Endothelial cell of umbilical vein (primary cell): ENCODE results near the gene PPP1R9B. TPM values are rescaled to one million over a fixed set of nuclear protein-coding genes. Genes with fewer than 3 reads are reported as not detected.

ENCODE experiments used
- BruUV-seq: library from RNA; stranded (reverse); fragments of 400-500 nt; replicated peaks from 2 replicates; lab custom pipeline; 2021; lab: Mats Ljungman, UMichigan
- CTCF ChIA-PET: fragments of 300-600, 350-600 bp; sonication (Branson Sonifier 250); formaldehyde crosslinking; loops from one replicate; lab custom pipeline; 2021; ENCODE audit warnings: antibody characterized with exemption, inconsistent platforms; lab: Charles Lee
- POLR2A ChIA-PET: fragments of 300-600, 350-600 bp; sonication (Branson Sonifier 250); formaldehyde crosslinking; loops from one replicate; lab custom pipeline; 2021; ENCODE audit warnings: antibody characterized with exemption, inconsistent platforms; lab: Charles Lee
- DNase-seq: peaks from one replicate; pipeline ENCODE4 v3.0.0-alpha.2; 2011; ENCODE audit warnings: low read depth, low spot score
- FAIRE-seq: peaks from 2 replicates; lab custom pipeline; 2011; peaks lifted over from hg19 to GRCh38; lab: Jason Lieb, UNC
- H2AFZ ChIP-seq: 2 replicates; pipeline ENCODE4 v1.6.0; 2012; ENCODE audit warnings: low read depth, low read length, control low read depth, inconsistent platforms
- H3K27ac ChIP-seq: 2 replicates; pipeline ENCODE4 v1.5.1; 2011; ENCODE audit warnings: low read depth, mild to moderate bottlenecking, control low read depth, low read length, moderate library complexity; ENCODE audit not compliant: insufficient read depth
- H3K27me3 ChIP-seq, 2 experiments: 2 replicates each; pipeline versions ENCODE4 v1.6.0 to v1.6.1; 2011; ENCODE audit warnings: low read length in 2 of 2, mixed read lengths in 1 of 2; ENCODE audit not compliant: control insufficient read depth in 2 of 2, insufficient read depth in 2 of 2
- H3K36me3 ChIP-seq, 2 experiments: 2 replicates in 1 of 2; 3 replicates in 1 of 2; pipeline ENCODE4 v1.5.1; 2011; ENCODE audit warnings: low read length in 2 of 2, mild to moderate bottlenecking in 1 of 2, moderate library complexity in 1 of 2; ENCODE audit not compliant: control insufficient read depth in 2 of 2, insufficient read depth in 2 of 2; ENCODE audit errors: extremely low read depth in 1 of 2
- H3K4me1 ChIP-seq: 3 replicates; pipeline ENCODE4 v1.5.1; 2011; ENCODE audit warnings: mild to moderate bottlenecking, low read length; ENCODE audit not compliant: control insufficient read depth, insufficient read depth; ENCODE audit errors: extremely low read depth
- H3K4me2 ChIP-seq: 2 replicates; pipeline ENCODE4 v1.6.1; 2011; ENCODE audit warnings: low read length, control low read depth, mixed read lengths; ENCODE audit not compliant: insufficient read depth
- H3K4me3 ChIP-seq, 3 experiments: fragments of 200-600 bp in 1 of 3; sonication (generic), shearing (Covaris generic) in 1 of 3; replicated peaks in 1 of 3; 2 replicates each; pipeline ENCODE4 v1.5.1; 2011 to 2016; ENCODE audit warnings: control low read depth in 3 of 3, low read length in 3 of 3, mild to moderate bottlenecking in 2 of 3, inconsistent platforms in 1 of 3, low read depth in 1 of 3, moderate library complexity in 1 of 3; ENCODE audit not compliant: insufficient read depth in 1 of 3
- H3K79me2 ChIP-seq: 2 replicates; pipeline ENCODE4 v1.6.0; 2012; ENCODE audit warnings: low read length, inconsistent platforms; ENCODE audit not compliant: control insufficient read depth, insufficient read depth
- H3K9ac ChIP-seq: replicated peaks from 2 replicates; pipeline ENCODE3; 2011; ENCODE audit warnings: low read length, control low read depth; ENCODE audit not compliant: insufficient read depth; ENCODE audit errors: extremely low read depth
- H3K9me1 ChIP-seq: replicated peaks from 3 replicates; pipeline ENCODE4 v1.6.0; 2011; ENCODE audit warnings: mild to moderate bottlenecking, low read length; ENCODE audit not compliant: control insufficient read depth, insufficient read depth; ENCODE audit errors: extremely low read depth
- H3K9me3 ChIP-seq: replicated peaks from 2 replicates; pipeline ENCODE4 v1.5.1; 2012; ENCODE audit warnings: low read length, inconsistent platforms; ENCODE audit not compliant: control insufficient read depth, insufficient read depth
- H4K20me1 ChIP-seq: replicated peaks from 2 replicates; pipeline ENCODE3; 2011; ENCODE audit warnings: mild to moderate bottlenecking, low read length; ENCODE audit not compliant: control insufficient read depth, insufficient read depth; ENCODE audit errors: extremely low read depth
- EZH2 ChIP-seq: IDR thresholded peaks from 2 replicates; pipeline ENCODE4 v1.6.1; 2012; ENCODE audit warnings: borderline replicate concordance, low read depth, mild to moderate bottlenecking, moderate library complexity, low read length, inconsistent platforms; ENCODE audit not compliant: severe bottlenecking
- FOS ChIP-seq: IDR thresholded peaks from 2 replicates; pipeline ENCODE4 v1.6.1; 2011; ENCODE audit warnings: mild to moderate bottlenecking, low read length, moderate library complexity, borderline replicate concordance; ENCODE audit not compliant: insufficient read depth
- GATA2 ChIP-seq: IDR thresholded peaks from 2 replicates; pipeline ENCODE4 v1.7.0; 2011; ENCODE audit warnings: low read depth, mild to moderate bottlenecking, moderate library complexity, mixed read lengths, low read length; ENCODE audit not compliant: insufficient read length, insufficient read depth
- JUN ChIP-seq: IDR thresholded peaks from 2 replicates; pipeline ENCODE4 v1.6.1; 2011; ENCODE audit warnings: borderline replicate concordance, low read depth; ENCODE audit not compliant: insufficient read length, insufficient read depth
- MYC ChIP-seq: IDR thresholded peaks from one replicate; pipeline ENCODE4 v1.6.1; 2011; ENCODE audit warnings: mild to moderate bottlenecking, low read depth, low read length
- POLR2A ChIP-seq: IDR thresholded peaks from 2 replicates; pipeline ENCODE4 v1.6.1; 2012; ENCODE audit warnings: low read depth, mild to moderate bottlenecking, control low read depth, low read length
- POLR2AphosphoS5 ChIP-seq: IDR thresholded peaks from 2 replicates; pipeline ENCODE4 v1.6.1; 2012; ENCODE audit warnings: low read depth, mild to moderate bottlenecking, control low read depth, low read length, moderate library complexity; ENCODE audit not compliant: insufficient read depth
- dilution Hi-C: fragments of 300-500 bp; cut with MboI; formaldehyde crosslinking; loops from one replicate; pipeline ENCODE4 v1.15.0; 2019; ENCODE audit warnings: low sequenced_read_pairs; ENCODE audit not compliant: extremely low pct_ligation_motif_present
- intact Hi-C: fragments of 100-400 bp; cut with micrococcal nuclease; formaldehyde crosslinking; loops from one replicate; pipeline ENCODE4 v1.10.0; 2022
- polyA plus RNA-seq, 4 experiments: library from polyadenylated mRNA; depleted of rRNA in 3 of 4; stranded (reverse) in 3 of 4; unstranded in 1 of 4; fragments of >200 nt; gene quantifications; 2 replicates each; pipeline versions ENCODE4 v1.2.1 to v1.2.3, GENCODE V29; 2011 to 2012; ENCODE audit warnings: missing spikeins in 1 of 4
- total RNA-seq: library from RNA; stranded (reverse); gene quantifications from 2 replicates; pipeline ENCODE4 v1.2.3, GENCODE V29; 2021
- TF ChIP-seq, protein P1 (sequence below): IDR thresholded peaks from 2 replicates; pipeline ENCODE4 v1.6.1; 2011; ENCODE audit not compliant: insufficient read depth, insufficient read length
- TF ChIP-seq, protein P2 (sequence below), 2 donors: IDR thresholded peaks; 1 replicate in 1 of 2; 2 replicates in 1 of 2; pipeline ENCODE4 v1.5.1; 2011; ENCODE audit warnings: low read length in 2 of 2, mild to moderate bottlenecking in 2 of 2, moderate library complexity in 2 of 2, control low read depth in 1 of 2, inconsistent platforms in 1 of 2, low read depth in 1 of 2; ENCODE audit not compliant: insufficient read depth in 1 of 2; ENCODE audit errors: extremely low read depth in 1 of 2

Gene PPP1R9B
- total and polyA plus RNA-seq, 2 donors (not counting 3 experiments of a cell fraction or from before 2014, with no cell fraction given), result 20.1 to 60.2 TPM

DNA sequence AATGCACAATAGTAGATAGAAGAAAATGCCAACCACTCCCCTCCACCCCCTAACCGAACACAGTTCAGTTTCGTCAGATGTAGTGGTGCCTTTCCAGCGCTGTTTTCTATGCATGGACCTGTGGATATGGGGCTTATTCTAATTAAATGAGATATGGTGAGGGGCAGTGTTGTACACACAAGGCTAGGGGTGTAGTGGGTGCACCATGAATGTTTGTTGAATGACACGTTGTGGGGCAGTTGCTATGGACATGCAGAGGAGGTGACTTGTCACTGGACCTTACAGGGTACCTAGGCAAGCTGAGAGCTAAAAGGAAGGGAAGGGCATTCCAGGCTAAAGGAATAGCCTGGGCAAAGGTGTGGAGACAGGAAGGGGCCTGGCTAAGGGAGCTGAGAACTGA is 51.9 kb downstream of the PPP1R9B start:
- no peak overlapping the region for H3K27ac ChIP-seq
- intact Hi-C loops, result no loop called here
- no peak overlapping the region for H2AFZ ChIP-seq
- dilution Hi-C loops, result no loop called here
- H3K9me1 ChIP-seq, result no peaks in the 10 kb centered on the region
- H3K9ac ChIP-seq, result no peak overlapping the region
- no peak overlapping the region for H3K4me3 ChIP-seq
- no peak overlapping the region for H3K4me2 ChIP-seq
- DNase-seq, result no peak
- H3K9me3 ChIP-seq, result no peaks in the 10 kb centered on the region
- BruUV-seq, result no TSS peak
- TF ChIP-seq MYC, result no peak
- TF ChIP-seq, protein P1, sequence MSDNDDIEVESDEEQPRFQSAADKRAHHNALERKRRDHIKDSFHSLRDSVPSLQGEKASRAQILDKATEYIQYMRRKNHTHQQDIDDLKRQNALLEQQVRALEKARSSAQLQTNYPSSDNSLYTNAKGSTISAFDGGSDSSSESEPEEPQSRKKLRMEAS, result no peak
- no peaks in the 10 kb centered on the region for H3K27me3 ChIP-seq
- ChIA-PET CTCF (interaction anchor here (1.3 to 2.1 kb wide), 3 partner anchors 11 to 71 kb away, joined by 3 to 5 read pairs (median 4); no protein-coding TSS in a partner anchor), POLR2A (no interaction called here)
- H3K4me1 ChIP-seq, result peaks cover 10% of the 10 kb centered on the region
- no peak for FAIRE-seq
- H3K79me2 ChIP-seq, result no peaks in the 10 kb centered on the region
- peaks cover 0 to 5% of the 10 kb centered on the region in 2 experiments for H3K36me3 ChIP-seq
- H4K20me1 ChIP-seq, result no peaks in the 10 kb centered on the region

DNA sequence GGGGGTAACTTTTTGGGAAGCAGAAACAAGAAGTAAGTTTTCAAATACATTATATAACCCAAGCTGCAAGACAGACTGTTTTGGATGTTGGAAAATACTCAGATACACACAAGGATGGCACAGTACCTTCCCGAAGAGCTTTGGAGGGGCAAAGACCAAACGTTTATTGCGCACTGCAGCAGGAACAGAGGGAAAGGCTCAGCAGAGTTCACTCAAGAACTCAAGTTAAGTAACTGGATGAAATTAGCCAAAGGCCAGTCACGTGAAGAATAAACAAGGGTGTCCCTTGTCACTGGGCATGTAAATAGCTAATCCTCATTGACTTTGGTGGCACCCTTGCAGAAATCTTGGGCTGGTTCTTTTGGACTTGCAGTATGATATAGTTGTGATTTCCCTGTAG is 52.6 kb downstream of the PPP1R9B start:
- POLR2A ChIA-PET, result no interaction called here
- H3K9ac ChIP-seq, result no peak overlapping the region
- H3K4me1 ChIP-seq, result peaks cover 10% of the 10 kb centered on the region
- no peaks in the 10 kb centered on the region for H4K20me1 ChIP-seq
- H3K36me3 ChIP-seq, result peaks cover 0 to 5% of the 10 kb centered on the region in 2 experiments
- H3K27ac ChIP-seq, result no peak overlapping the region
- H3K79me2 ChIP-seq, result no peaks in the 10 kb centered on the region
- TF ChIP-seq, protein P2, sequence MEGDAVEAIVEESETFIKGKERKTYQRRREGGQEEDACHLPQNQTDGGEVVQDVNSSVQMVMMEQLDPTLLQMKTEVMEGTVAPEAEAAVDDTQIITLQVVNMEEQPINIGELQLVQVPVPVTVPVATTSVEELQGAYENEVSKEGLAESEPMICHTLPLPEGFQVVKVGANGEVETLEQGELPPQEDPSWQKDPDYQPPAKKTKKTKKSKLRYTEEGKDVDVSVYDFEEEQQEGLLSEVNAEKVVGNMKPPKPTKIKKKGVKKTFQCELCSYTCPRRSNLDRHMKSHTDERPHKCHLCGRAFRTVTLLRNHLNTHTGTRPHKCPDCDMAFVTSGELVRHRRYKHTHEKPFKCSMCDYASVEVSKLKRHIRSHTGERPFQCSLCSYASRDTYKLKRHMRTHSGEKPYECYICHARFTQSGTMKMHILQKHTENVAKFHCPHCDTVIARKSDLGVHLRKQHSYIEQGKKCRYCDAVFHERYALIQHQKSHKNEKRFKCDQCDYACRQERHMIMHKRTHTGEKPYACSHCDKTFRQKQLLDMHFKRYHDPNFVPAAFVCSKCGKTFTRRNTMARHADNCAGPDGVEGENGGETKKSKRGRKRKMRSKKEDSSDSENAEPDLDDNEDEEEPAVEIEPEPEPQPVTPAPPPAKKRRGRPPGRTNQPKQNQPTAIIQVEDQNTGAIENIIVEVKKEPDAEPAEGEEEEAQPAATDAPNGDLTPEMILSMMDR (IDR thresholded peaks at IDR 0.05; ENCODE audit: extremely low read depth in 1 of 2, insufficient read depth in 1 of 2, low read depth in 1 of 2, low read length in 2 of 2), result no peak
- TF ChIP-seq POLR2A, result no peak
- TF ChIP-seq, protein P1, result no peak
- TF ChIP-seq FOS, result no peak
- no peak for TF ChIP-seq JUN
- no peak for TF ChIP-seq GATA2
- TF ChIP-seq MYC, result no peak
- TF ChIP-seq EZH2, result no peak
- no peak for TF ChIP-seq POLR2AphosphoS5
- H3K27me3 ChIP-seq, result no peaks in the 10 kb centered on the region
- BruUV-seq, result no TSS peak
- FAIRE-seq (no peak), DNase-seq (no peak)
- H3K4me3 ChIP-seq, result no peak overlapping the region
- no peaks in the 10 kb centered on the region for H3K9me3 ChIP-seq
- H3K4me2 ChIP-seq, result no peak overlapping the region
- CTCF ChIA-PET, result interaction anchor here (1.3 to 2.1 kb wide), 4 partner anchors 10 to 72 kb away, joined by 3 to 5 read pairs (median 4); no protein-coding TSS in a partner anchor
- no peak overlapping the region for H2AFZ ChIP-seq
- dilution Hi-C loops (no loop called here), intact Hi-C loops (no loop called here)
- no peaks in the 10 kb centered on the region for H3K9me1 ChIP-seq
